Measurements from ENCODE around the gene TMED10.
"Not testable (repeated sequence)": the region's sequence is repeated elsewhere in the genome, so short reads cannot be mapped to it uniquely, and the experiment has no call there.

TMED10 gene

DNA sequence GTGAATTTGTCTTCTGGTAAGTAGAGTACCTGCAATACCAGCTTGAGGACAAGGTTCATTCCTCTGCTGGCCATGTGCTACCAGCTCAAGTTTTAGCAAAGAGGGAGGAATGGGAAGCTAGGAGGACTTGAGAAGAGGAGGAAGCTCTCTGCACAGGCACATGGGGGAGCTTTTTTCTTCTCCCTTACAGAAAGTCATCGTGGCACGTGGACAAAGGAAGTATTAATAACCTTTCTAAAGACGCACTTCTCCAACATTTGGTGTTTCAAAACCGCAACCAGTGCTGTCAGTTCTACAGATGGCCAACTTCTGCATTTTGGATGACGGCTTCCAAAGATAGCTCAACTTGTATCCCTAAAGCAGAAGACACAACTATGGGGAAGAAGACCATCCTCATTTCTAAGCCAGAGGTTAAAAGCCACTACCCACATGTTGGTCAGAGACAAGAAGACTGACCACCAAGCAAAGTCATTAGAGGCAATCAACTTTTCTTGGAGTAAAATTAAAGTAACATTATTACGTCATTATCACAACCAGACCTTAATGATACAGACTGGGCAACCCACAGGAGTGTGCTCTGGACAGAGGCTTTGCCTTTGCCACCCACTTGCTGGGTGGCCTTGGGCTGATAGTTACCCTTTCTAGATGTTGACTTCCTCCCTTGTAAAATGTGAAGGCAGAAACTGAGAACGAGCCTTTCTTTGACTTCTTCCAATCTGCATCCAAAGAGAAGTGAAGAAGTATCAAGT lies 12.3 kb upstream of the TMED10 start:
- DNase-seq: no peak

DNA sequence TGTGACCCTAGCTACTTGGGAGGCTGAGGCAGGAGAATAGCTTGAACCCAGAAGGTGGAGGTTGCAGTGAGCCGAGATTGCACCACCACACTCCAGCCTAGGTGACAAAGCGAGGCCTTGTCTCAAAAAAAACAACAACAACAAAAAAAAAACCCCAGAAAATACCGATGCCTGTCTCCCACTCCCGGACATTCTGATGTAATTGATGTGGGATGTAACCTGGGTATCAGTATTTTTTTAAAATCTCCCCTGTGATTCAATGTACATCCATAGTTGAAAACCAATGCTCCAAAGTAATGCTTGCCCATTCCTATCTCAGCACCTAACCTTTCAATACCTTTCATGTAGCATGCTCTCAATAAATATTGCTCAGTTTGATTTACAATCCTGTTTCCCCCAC lies 11.7 kb upstream of the TMED10 start:
- no peak for DNase-seq

GRCh38 chr14:75186953-75187352 lies 10.5 kb upstream of the TMED10 start:
- no peak for DNase-seq

GRCh38 chr14:75185251-75186040 lies 9.0 kb upstream of the TMED10 start:
- DNase-seq: no peak

DNA sequence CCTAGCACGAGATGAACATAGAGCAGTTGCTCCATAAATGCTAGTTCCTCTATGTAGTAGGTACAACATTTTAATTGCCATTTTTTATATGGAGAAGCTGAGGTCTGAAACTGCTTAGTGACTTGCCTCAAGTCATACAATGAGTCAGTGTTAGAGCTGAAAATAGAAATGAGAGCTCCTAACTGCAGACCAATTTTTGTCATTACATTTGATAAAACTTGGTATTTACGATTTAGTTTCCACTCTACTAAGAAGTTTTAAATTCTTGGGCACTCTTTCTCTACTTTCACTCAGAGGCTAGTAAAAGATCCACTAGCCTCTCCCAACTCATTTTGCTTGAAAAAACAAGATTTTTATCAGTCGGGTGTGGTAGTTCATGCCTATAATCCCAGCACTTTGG lies 8.1 kb upstream of the TMED10 start:
- DNase-seq: no peak

DNA sequence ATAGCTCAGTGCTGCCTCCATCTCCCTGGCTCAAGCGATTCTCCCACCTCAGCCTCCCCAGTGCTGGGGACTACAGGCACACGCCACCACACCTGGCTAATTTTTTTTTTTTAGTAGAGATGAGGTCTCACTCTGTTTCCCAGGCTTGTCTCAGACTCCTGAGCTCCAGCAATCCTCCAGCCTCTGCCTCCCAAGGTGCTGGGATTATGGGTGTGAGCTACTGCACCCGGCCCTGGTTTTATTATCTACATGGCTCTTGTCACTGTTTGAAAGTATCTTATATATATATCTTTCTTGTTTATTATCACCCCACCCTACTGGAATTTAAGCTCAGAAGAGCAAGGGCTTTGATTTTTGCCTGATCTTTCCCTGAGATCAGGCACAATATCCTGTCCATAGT lies 7.6 kb upstream of the TMED10 start:
- no peak for DNase-seq

DNA sequence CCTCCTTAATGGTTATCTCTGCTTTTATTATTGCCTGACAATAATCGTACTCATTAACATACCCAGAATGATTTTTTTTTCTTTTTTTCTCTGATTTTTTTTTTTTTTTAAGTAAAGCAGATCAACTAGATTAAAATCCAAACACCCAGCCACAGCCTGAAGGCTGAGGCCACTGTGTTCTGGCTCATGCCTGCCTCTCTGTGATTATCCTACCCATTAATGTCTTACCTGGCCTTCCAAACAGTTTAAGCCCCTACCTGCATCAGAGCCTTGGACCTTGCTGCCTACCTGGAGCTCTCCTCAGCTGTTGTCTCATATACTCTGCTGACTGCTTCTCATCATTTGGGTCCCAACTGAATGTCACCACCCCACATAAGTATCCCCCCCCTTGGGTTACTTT lies 6.8 kb upstream of the TMED10 start:
- DNase-seq: no peak

- DNase-seq: no peak
Observed at GRCh38 chr14:75182821-75183220, 6.4 kb upstream of the TMED10 start.

DNA sequence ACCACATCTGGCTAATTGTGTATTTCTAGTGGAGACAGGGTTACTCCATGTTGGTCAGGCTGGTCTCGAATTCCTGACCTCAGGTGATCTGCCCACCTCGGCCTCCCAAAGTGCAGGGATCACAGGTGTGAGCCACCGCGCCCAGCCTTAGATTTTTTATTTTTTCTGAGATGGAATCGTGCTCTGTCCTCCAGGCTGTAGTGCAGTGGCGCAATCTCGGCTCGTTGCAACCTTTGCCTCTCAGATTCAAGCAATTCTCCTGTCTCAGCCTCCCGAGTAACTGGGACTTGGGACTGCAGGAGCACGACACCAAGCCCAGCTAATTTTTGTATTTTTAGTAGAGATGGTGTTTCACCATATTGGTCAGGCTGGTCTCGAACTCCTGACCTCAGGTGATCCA lies 5.8 kb upstream of the TMED10 start:
- DNase-seq: not testable (repeated sequence)

DNA sequence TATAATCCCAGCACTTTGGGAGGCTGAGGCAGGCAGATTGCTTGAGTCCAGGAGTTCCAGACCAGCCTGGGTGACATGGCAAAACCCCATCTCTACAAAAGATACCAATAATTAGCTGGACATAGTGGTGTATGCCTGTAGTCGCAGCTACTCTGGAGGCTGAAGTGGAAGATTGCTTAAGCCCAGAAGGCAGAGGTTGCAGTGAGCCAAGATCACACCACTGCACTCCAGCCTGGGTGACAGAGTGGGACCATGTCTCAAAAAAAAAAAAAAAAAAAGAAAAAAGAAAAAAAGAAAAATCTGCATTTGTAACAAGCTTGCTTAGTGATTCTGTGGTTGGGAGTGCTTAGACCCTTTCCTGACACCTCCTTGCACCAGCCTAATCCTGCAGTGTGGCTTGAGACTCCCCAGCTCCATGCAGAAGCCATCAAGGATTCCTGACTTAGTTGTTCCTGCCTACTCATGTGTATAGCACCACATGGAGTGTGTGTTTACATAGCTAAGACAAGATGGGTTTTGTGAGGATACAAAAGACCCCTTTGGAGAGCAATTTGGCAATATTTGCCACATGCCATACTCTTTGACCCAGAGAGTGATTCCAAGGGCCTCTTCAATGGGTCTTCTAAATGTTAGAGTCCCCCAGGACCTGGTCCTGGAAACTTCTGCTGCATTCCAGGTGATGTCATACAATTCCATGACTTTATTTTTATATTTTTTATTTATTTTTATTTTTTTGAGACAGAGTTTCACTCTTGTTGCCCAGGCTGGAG lies 5.1 kb upstream of the TMED10 start:
- no peak for DNase-seq

DNA sequence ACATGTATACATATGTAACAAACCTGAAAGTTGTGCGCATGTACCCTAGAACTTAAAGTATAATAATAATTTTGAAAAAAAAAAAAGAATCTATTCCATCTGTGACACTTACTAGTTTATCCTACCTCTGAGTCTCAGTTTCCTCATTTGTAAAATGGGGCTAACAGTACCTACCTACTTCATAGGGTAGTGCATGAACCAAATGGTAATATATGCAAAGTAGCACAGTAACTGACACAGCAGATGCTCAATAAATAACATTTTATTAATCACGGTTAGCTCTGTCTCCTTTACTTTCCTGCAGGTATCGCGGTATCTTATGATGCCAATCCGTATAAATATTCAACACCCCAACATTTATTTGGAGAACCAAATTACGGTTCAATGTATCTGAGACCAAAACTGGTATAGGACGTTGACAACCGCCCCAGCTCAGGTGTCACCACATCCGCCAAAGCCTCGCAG lies 703 bp downstream of the TMED10 start:
- no peak for DNase-seq

DNA sequence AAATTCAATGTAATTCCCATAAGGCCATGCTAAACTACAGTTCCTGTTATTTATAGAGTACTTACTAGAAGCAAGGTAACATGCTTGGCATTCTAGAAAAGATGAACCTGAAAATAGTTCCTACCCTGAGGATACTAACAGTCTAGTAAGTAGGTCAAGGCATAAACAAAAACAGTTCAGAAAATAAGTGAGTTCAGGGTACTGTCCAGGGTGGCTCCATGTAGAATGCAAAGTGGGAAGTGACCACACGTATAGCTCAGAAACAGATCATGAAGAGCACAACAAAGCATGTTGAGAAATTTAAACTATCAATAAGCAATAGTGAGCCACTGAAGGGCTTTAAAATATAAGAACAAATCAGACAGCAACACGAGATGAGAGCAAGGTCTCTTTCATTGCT lies 2.3 kb downstream of the TMED10 start:
- no peak for DNase-seq

GRCh38 chr14:75170772-75171171 lies 5.6 kb downstream of the TMED10 start:
- DNase-seq: no peak

GRCh38 chr14:75168586-75169335 lies 7.7 kb downstream of the TMED10 start:
- no peak for DNase-seq

DNA sequence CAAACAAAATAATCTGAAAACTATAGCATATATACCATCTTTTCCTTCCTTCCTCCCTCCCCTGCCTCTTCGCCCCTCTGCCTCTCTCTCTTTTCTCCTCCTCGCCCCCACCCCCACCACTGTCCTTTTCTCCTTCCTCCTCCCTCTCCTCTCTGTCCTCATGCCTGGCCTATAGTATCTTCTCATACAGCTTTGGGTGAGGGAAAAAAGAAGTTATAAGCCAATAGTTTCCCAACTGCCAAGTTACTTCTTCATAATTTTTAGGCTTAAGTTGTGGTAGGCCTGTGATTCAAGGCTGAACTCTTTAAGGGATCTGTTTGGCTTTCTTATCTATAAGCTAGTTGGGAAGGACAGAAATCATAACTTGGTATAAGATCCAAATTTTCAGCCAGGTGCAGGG lies 9.1 kb downstream of the TMED10 start:
- no peak for DNase-seq

GRCh38 chr14:75165586-75166391 lies 10.6 kb downstream of the TMED10 start:
- DNase-seq: no peak

DNA sequence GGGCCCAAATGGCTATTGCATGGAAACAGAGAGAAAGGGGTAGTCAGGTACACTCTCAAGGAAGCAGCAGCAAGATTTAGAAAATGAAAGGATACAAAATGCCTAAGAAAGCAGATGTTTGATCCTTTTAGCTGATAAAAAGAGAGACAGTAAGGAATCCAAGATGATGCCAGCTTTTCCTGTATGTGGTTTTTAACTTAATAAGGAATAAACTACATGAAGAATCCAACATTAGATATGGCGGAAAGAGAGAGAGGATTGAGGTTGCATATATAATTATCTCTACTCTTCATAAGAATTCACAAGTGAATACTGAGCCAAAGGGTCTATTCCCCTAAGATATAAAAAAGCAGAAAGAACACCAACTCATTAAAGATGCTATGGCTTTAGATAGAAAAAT lies 11.6 kb downstream of the TMED10 start:
- DNase-seq: no peak

DNA sequence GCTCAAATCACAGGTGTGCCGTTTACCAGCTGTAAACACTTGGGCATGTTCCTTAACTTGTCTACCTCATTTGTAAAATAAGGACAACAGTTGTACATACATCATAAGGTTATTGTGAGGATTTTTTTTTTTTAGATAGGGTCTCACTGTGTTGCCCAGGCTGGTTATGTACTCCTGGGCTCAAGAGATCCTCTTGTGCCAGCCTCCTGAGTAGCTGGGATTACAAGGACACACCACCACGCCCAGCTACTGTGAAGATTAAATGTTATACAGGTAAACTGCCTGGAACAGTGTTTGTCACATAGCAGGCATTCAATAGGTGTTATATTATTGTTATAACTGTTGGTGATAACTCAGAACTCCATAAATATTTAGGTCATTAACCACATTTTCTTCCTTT lies 12.7 kb downstream of the TMED10 start:
- DNase-seq: no peak

- no peak for DNase-seq
Observed at GRCh38 chr14:75162631-75163030, 13.8 kb downstream of the TMED10 start.

DNA sequence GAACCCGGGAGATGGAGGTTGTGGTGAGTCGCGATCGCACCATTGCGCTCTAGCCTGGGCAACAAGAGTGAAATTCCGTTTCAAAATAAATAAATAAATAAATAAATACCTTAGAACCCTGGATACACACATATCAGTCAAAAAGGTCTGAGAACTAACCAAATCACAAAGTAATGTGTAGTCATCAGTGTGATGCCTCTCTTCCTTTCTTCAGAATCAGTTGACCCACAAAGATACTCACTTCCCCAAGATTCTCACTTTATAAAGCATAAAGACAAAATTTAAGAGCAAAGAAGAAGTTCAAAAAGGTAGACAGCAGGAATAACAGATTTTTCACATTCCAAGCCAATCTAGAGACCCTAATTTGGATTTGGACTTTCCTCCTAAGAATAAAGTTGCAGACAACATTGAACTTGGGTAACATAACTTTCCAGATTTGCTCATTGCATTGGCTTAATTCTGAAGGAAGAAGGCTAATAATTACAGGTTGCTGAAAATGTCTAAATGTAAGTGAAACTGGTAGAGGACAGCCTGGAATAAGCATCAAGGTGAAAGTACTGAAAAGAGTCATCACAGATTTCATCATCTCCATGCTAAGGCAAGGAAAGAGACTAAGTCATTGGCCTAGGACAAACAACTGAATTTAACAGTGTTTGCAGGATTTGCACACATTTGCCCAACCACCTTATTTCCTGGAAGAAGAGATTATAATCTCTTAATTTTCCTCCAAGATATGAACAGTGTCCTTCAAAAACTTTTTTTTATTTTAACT lies 17.4 kb downstream of the TMED10 start:
- DNase-seq: no peak

DNA sequence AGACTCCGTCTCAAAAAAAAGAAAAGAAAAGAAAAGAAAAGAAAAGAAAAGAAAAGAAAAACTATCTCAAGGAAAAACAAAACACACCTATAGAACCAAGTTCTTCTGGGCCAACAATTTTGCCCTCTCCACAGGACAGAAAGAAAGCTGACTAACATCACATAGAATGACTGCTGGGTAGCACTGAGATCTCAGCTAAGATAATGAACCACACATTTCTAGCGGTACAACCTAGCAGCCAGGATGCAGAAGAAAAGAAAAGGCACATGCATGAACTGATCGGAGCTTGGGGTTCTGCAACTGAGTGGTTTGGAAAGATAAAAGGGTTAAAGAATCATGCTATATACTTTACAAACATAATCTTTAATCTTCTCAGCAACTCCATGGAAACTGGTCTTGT lies 19.5 kb downstream of the TMED10 start:
- no peak for DNase-seq

Measured in stimulated activated CD4-positive, alpha-beta T cell treated with anti-CD3 and anti-CD28 coated beads, Interleukin-2, amount 100 ng/mL, for 24 hours (primary cell).